ENCODE data around the gene PRF1. TPM values are rescaled to one million over a fixed set of nuclear protein-coding genes. Genes with fewer than 3 reads are reported as not detected.
"Not testable (repeated sequence)": the region's sequence is repeated elsewhere in the genome, so short reads cannot be mapped to it uniquely, and the experiment has no call there.

The PRF1 gene
- not detected in 2 replicates for total RNA-seq (2014; rRNA removed; shearing (Covaris generic))
- not detected in 2 replicates for polyA plus RNA-seq (2015; cell fraction: cytosol; rRNA removed)
- polyA plus RNA-seq (2015; cell fraction: nucleus; rRNA removed), result not detected in 2 replicates

DNA sequence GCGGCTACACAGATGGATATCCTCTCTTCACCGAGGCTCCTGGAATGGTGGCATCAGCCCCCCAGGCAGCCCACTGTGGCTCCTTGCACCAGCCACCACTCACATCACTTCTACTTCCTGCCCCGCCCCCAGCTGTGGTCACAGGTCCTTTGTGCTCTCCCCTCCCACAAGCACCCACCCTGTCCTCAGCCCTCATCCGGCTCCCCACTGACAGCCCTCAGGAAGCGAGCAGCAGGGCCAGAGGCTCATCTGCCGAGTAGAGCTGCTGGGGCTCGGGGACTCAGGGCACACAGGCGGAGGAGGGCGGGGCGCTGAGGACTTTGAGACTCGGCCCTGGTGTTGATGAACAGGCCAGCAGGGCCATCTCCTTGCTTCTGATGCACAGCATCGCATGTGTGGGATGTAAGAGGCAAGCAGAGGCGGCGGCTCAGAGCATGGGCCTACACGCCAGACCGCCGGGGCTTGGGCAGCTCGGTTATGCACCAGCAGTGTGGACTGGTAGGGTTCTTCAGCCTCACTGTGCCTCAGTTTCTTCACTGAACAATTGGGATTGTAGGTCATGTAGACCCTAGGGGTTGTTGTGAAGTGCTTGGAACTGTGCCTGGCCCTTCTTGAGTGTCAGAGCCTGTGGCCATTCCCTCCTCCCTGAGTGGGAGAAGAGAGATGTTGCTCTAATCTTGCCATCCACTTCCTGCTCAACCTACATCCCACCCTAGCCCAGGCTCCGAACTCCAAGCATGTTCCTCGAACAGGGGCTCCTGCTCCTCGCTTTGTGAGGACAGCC lies at the start of gene PRF1:
TSS of gene PRF1 (minus strand) at position 77 of the 784 bp plus-strand sequence. CDS start 1,839 bp downstream, outside the sequence.
- no peak for DNase-seq (ENCODE audit: low read depth)

DNA sequence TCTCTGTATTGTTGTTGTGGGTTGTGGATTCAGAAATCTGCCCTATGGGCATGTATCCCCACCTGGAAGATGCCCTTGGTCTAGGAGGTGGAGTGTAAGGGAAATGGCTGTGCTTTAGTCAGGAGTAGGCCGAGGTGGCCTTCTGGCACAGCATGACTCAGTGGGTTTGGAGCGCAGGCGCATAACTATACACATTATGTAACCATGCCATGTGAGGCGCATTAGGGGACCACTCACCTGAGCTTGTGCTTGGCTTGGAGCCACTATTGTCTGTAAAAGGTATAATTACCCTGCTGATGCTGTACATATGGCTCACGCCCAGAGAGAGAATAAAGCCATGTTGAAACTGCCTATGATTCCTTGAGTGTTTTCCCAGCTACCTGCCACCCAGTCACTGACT lies 49.1 kb upstream of the PRF1 start:
- peak; percentile 17 for DNase-seq (ENCODE audit: low read depth)

DNA sequence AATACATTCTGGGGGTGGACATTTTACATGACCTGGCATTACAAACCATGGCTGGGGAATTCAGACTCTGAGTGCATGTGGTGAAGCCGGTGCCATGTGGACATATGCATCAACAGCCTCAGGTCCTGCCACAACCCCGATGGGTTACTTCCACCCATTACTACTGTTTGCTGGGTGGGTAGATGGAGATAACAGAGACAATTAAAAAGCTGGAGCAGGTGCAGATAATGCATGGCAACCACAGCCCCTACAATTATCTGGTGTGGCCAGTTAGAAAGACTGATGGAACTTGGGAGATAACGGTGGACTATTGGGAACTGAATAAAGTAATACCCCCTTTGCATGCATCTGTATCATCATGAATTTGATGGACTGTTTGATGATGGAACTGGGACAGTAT lies 48.2 kb upstream of the PRF1 start:
- no peak for DNase-seq (ENCODE audit: low read depth)

- DNase-seq (ENCODE audit: low read depth), result no peak
Measured at GRCh38 chr10:70650104-70650503, 47.6 kb upstream of the PRF1 start.

DNA sequence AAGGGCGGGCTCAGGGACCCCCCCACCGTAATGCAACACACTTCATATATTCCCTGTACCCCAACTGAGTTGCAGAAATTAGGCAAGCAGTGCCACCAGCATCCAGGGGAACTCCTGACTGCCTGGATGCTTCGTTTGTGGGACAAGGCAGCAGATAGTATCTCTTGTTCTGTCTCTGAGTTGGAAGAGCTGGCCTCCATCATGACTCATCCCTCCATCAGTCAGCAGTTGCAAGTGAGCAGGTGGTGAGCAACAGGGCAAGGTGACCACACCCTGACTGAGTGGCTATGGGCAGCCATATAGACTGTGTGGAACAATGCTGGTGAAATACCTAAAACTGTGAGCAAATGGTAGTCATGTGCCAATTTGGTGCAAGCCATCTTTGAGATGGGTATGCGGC lies 47.0 kb upstream of the PRF1 start:
- peak; percentile 88 for DNase-seq (ENCODE audit: low read depth)

DNA sequence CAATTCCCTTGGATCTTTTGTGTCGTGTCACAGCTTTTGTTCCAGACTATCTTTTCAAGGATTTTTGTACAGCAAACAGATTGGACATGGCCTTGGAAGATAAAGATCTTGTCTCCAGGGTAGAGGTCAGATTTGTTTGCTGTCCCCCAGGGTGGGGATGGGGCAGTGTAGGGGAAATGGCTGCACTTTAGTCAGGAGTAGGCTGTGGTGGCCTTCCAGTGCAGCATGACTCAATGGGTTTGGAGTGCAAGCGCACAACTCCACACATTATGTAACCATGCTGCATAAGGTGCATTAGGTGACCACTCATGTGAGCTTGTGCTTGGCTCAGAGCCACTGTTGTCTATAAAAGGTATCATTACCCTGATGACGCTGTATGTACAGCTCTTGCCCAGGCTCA lies 45.9 kb upstream of the PRF1 start:
- DNase-seq (ENCODE audit: low read depth), result peak; percentile 21

DNA sequence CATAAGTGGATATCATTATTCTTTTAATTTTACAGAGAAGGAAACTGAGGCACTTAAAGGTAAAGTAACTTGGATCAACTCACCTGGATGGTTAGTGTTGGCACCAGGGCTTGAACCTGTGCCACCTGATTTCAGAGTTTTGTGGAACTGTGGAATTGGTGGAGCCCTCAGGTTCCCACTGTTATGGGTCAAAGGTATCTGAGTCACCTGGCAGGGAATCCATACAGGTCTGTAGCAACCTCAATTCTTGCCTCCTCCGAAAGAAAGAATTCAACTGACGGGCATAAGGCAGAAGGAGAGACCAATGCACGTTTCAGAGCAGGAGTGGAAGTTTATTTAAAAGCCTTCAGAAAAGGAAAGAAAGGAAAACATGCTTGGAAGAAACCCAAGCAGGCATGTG lies 44.5 kb upstream of the PRF1 start:
- DNase-seq (ENCODE audit: low read depth), result no peak

DNA sequence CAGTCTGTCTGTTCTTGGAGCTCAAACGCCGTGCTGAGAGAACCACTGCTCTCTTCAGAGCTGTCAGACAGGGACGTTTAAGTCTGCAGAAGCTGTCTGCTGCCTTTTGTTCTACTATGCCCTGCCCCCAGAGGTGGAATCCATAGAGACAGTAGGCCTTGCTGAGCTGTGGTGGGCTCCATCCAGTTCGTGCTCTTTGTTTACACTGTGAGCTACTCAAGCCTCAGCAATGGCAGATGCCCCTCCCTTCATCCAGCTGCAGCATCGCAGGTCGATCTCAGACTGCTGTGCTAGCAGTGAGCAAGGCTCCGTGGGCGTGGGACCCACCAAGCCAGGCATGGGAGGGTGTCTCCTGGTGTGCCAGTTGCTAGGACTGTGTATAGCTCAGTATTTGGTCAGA lies 42.4 kb upstream of the PRF1 start:
- DNase-seq (ENCODE audit: low read depth), result not testable (repeated sequence)

DNA sequence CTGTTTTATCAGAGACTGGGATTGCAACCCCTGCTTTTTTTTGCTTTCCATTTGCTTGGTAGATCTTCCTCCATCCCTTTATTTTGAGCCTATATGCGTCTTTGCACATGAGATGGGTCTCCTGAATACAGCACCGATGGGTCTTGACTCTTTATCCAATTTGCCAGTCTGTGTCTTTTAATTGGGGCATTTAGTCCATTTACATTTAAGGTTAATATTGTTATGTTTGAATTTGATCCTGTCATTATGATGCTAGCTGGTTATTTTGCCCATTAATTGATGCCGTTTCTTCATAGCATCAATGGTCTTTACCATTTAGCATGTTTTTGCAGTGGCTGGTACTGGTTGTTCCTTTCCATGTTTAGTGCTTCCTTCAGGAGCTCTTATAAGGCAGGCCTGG lies 40.7 kb upstream of the PRF1 start:
- not testable (repeated sequence) for DNase-seq (ENCODE audit: low read depth)

DNA sequence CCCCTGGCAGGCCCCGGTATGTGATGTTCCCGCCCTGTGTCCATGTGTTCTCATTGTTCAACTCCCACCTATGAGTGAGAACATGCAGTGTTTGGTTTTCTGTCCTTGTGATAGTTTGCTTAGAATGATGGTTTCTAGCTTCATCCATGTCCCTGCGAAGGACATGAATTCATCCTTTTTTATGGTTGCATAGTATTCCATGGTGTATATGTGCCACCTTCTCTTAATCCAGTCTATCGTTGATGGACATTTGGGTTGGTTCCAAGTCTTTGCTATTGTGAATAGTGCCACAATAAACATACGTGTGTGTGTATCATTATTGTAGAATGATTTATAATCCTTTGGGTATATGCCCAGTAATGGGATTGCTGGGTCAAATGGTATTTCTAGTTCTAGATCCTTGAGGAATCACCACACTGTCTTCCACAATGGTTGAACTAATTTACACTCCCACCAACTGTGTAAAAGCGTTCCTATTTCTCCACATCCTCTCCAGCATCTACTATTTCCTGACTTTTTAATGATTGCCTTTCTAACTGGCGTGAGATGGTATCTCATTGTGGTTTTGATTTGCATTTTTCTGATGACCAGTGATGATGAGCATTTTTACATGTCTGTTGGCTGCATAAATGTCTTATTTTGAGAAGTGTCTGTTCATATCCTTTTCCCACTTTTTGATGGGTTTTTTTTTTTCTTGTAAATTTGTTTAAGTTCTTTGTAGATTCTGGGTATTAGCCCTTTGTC lies 37.3 kb upstream of the PRF1 start:
- not testable (repeated sequence) for DNase-seq (ENCODE audit: low read depth)

- DNase-seq (ENCODE audit: low read depth), result not testable (repeated sequence)
Measured at GRCh38 chr10:70634515-70634914, 32.0 kb upstream of the PRF1 start.

DNA sequence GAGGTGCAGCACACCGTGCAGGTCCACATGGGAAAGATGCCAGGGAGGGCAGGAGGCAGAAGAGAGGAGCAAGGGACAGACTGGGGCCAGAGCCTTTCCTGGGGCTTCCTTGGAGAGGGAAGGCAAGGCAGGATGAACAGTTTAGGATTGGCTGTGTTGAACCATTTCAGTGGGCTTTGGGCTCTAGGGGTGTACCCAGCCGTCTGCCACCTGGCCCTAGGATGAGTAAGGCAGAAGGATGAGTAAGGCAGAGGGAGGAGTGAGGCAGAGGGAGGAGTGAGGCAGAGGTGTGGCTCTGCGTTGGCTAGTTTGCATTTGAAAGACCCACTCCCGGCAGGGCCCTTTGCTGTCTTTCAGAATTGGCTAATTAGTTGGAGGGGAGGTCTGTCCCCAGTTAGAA lies 31.5 kb upstream of the PRF1 start:
- peak; percentile 14 for DNase-seq (ENCODE audit: low read depth)

DNA sequence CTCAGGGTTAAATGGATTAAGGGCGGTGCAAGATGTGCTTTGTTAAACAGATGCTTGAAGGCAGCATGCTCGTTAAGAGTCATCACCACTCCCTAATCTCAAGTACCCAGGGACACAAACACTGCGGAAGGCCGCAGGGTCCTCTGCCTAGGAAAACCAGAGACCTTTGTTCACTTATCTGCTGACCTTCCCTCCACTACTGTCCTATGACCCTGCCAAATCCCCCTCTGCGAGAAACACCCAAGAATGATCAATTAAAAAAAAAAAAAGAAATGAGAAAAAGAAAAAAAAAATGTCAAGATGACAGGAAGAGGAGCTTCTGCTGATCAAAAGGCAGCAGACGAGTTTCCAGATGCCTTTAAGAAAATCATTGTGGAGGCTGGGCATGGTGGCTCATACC lies 29.2 kb upstream of the PRF1 start:
- not testable (repeated sequence) for DNase-seq (ENCODE audit: low read depth)

- DNase-seq (ENCODE audit: low read depth), result no peak
Measured at GRCh38 chr10:70629338-70629737, 26.8 kb upstream of the PRF1 start.

DNA sequence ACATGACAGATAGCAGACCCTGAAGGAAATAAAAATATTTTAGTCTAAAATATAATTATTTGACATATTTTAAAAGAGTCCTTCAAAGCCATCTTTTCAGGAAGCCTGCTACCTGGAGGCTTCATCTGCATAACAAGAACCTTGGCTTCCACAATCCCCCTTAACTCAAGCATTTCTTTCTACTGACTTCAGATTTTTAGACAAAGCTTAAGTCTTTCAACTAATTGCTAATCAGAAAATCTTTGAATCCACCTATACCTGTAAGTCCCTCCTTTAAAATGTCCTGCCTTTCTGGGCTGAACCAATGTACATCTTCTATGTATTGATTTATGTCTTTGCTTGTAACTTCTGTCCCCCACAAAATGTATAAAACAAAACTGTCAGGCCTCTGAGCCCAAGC lies 23.5 kb upstream of the PRF1 start:
- no peak for DNase-seq (ENCODE audit: low read depth)

- DNase-seq (ENCODE audit: low read depth), result no peak
Measured at GRCh38 chr10:70622981-70623844, 20.7 kb upstream of the PRF1 start.

- no peak for DNase-seq (ENCODE audit: low read depth)
Measured at GRCh38 chr10:70622541-70622940, 20.0 kb upstream of the PRF1 start.

DNA sequence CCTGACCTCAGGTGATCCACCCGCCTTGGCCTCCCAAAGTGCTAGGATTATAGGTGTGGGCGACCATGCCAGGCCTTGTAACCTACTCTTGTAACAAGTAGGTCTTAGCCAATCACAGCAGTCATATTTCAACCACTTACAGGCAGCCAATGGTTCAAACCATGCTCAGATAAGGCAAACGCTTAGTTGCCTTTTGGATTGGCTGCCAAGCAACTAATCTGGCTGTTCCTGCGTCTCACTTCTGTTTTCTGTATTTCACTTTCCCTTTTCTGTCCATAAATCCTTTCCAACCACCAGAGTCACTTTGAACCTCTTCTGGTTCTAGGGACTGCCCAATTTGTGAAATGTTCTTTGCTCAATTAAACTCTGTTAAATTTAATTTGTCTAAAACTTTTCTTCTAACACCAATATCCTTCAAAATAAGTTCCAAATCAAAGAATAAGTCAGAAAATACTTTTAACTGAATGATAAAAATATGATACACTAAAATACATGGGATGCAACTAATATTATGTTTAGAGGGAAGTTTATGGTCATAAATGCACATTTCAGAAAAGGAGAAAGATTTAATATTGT lies 19.1 kb upstream of the PRF1 start:
- DNase-seq (ENCODE audit: low read depth), result no peak

GRCh38 chr10:70620020-70620289 lies 17.4 kb upstream of the PRF1 start:
- no peak for DNase-seq (ENCODE audit: low read depth)

GRCh38 chr10:70619271-70620019 lies 16.9 kb upstream of the PRF1 start:
- DNase-seq (ENCODE audit: low read depth), result peak; percentile 36

DNA sequence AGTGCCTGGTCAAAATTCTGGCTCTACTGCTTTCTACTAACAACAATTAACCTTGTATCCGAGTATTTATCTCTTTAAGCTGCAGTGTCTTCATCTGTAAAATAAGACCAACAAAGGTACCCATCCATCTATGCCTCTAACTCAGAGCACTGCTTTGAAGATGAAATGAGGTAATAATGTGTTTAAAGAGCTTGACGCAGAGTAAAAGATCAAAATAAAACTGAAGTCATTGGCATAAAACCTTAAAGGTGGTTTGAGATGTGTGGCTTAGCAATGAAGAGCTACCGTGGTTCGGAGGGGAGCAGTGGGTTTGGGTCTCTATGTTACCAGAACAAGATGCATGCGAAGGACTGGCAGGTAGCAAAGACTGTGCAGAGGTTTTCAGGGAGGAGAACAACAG lies 16.1 kb upstream of the PRF1 start:
- no peak for DNase-seq (ENCODE audit: low read depth)
